K562 (cell line): ENCODE data around the gene THSD8. TPM values are rescaled to one million over a fixed set of nuclear protein-coding genes. Genes with fewer than 3 reads are reported as not detected.

Experiments used
- BRD9 ChIP-seq: fragments of 450-650 bp; IDR thresholded peaks from 2 replicates; pipeline ENCODE4 v1.6.1; 2018; ENCODE audit warnings: low read depth; ENCODE audit not compliant: partially characterized antibody
- GTF2F1 ChIP-seq: IDR thresholded peaks from 2 replicates; pipeline ENCODE4 v1.6.1; 2011; ENCODE audit warnings: low read depth, low read length, improper control_type of control experiment
- HMG20A ChIP-seq: fragments of 450-650 bp; formaldehyde crosslinking; conservative IDR thresholded peaks from 2 replicates; pipeline ENCODE4 v1.4.0; 2020; ENCODE audit warnings: mild to moderate bottlenecking, mixed read lengths
- JUND ChIP-seq, 2 experiments: IDR thresholded peaks; 2 replicates in 1 of 2; 3 replicates in 1 of 2; pipeline ENCODE4 v1.6.1; 2011; ENCODE audit warnings: borderline replicate concordance in 2 of 2, low read depth in 2 of 2, low read length in 2 of 2, improper control_type of control experiment in 1 of 2, missing biosample characterization in 1 of 2, missing genetic modification characterization in 1 of 2, missing genetic modification reagents in 1 of 2
- MTA3 ChIP-seq: fragments of 450-650 bp; formaldehyde crosslinking; IDR thresholded peaks from 2 replicates; pipeline ENCODE4 v1.6.1; 2017; ENCODE audit warnings: mild to moderate bottlenecking, borderline replicate concordance
- NR3C1 ChIP-seq: sonication (generic); formaldehyde crosslinking; IDR thresholded peaks from 2 replicates; pipeline ENCODE4 v1.8.1; 2022; ENCODE audit warnings: missing genetic modification reagents
- RBM14 ChIP-seq: fragments of 200-400 bp; formaldehyde crosslinking; IDR thresholded peaks from 2 replicates; pipeline ENCODE4 v1.6.1; 2018; ENCODE audit warnings: low read depth, mild to moderate bottlenecking, low read length, moderate library complexity, borderline replicate concordance; ENCODE audit not compliant: insufficient read depth
- RBM34 ChIP-seq: fragments of 200-400 bp; formaldehyde crosslinking; IDR thresholded peaks from 2 replicates; pipeline ENCODE4 v1.6.1; 2018; ENCODE audit warnings: low read length, borderline replicate concordance; ENCODE audit not compliant: insufficient read depth
- REST ChIP-seq, 2 experiments: fragments of 450-650 bp; formaldehyde crosslinking in 1 of 2; IDR thresholded peaks; 2 replicates each; pipeline versions ENCODE4 v1.4.0 to v1.6.1; 2014 to 2020; ENCODE audit warnings: mild to moderate bottlenecking in 2 of 2, borderline replicate concordance in 1 of 2, low read depth in 1 of 2
- RNF219 ChIP-seq: fragments of 250-450 bp; sonication (Bioruptor Pico); IDR thresholded peaks from 2 replicates; pipeline ENCODE4 v1.5.0; 2022; ENCODE audit warnings: mild to moderate bottlenecking
- SLC30A9 ChIP-seq: fragments of 250-450 bp; sonication (Bioruptor Pico); IDR thresholded peaks from 2 replicates; pipeline ENCODE4 v1.8.0; 2022; ENCODE audit warnings: mild to moderate bottlenecking, moderate library complexity
- SMARCA4 ChIP-seq: fragments of 450-650 bp; IDR thresholded peaks from 2 replicates; pipeline ENCODE4 v1.6.1; 2016
- TCF7L2 ChIP-seq: fragments of 150-350 bp; IDR thresholded peaks from 2 replicates; pipeline ENCODE4 v1.6.1; 2016; ENCODE audit warnings: low read depth, mild to moderate bottlenecking, low read length, moderate library complexity
- ZNF140 ChIP-seq: fragments of 250-450 bp; sonication (Bioruptor Pico); IDR thresholded peaks from 2 replicates; pipeline ENCODE4 v1.8.0; 2021; ENCODE audit warnings: moderate library complexity, mild to moderate bottlenecking, inconsistent platforms
- ZNF644 ChIP-seq: fragments of 200-800 bp; sonication (Bioruptor generic); IDR thresholded peaks from 2 replicates; pipeline ENCODE4 v1.6.1; 2016; ENCODE audit warnings: low read depth, missing genetic modification characterization, missing compliant biosample characterization
- ZNF766 ChIP-seq: fragments of 200-800 bp; sonication (Bioruptor generic); conservative IDR thresholded peaks from 2 replicates; pipeline ENCODE4 v1.6.1; 2016; ENCODE audit warnings: missing genetic modification characterization, missing compliant biosample characterization
- polyA plus RNA-seq, 8 experiments: library from polyadenylated mRNA; depleted of rRNA in 4 of 8; stranded (reverse) in 5 of 8; unstranded in 3 of 8; fragments of >200 nt; fragmentation: Nextera tagmentation in 2 of 8; fragmentation: Illumina TruSeq in 1 of 8; extraction: Ambion mirVana in 2 of 8; extraction: Trizol in 1 of 8; gene quantifications; 2 replicates each; pipeline versions ENCODE4 v1.2.1 to v1.2.3, GENCODE V29; 2011 to 2014; ENCODE audit warnings: inconsistent platforms in 1 of 8, missing spikeins in 1 of 8
- total RNA-seq, 7 experiments: library from RNA; depleted of rRNA in 6 of 7; stranded (reverse); fragments of >200 nt in 6 of 7; fragmentation: Illumina TruSeq in 2 of 7; extraction: Trizol in 2 of 7; gene quantifications; 2 replicates each; pipeline versions ENCODE4 v1.2.1 to v1.2.3, GENCODE V29; 2011 to 2021; ENCODE audit warnings: low replicate concordance in 1 of 7

The THSD8 gene
- total and polyA plus RNA-seq, 9 of the 15 experiments (the other 6 are each of a cell fraction or from before 2014, with no cell fraction given), result 8.4 to 42.4 (median 19.9) TPM; not detected in 2

GRCh38 chr19:12793290-12794195 is 8.3 kb upstream of the THSD8 start (continued):
- TF ChIP-seq SLC30A9 (CRISPR knock-in tag) (no peak), BRD9 (no peak), NR3C1 (CRISPR knock-in tag) (no peak), RBM14 (peak; percentile 29; the same call in 1 of the 2 replicates), JUND (IDR thresholded peaks at IDR 0.05; ENCODE audit: borderline replicate concordance, low read depth, low read length) (peak; percentile 64; the same call in 1 of the 2 replicates), JUND (tag; IDR thresholded peaks at IDR 0.05; ENCODE audit: borderline replicate concordance, low read depth, low read length) (peak; percentile 35; the same call in 1 of the 3 replicates), ZNF766 (CRISPR knock-in tag) (no peak), RBM34 (0 out of 2 replicates have a peak, but pooled peaks have one; percentile 63), SMARCA4 (no peak), GTF2F1 (no peak), TCF7L2 (no peak), HMG20A (no peak), ZNF644 (tag) (no peak), REST (IDR thresholded peaks at IDR 0.05; ENCODE audit: borderline replicate concordance) (peak; percentile 4; the same call in 1 of the 2 replicates), REST (CRISPR knock-in tag; IDR thresholded peaks at IDR 0.05; ENCODE audit: low read depth) (0 out of 2 replicates have a peak, but pooled peaks have one; percentile 51), ZNF140 (CRISPR knock-in tag) (no peak), MTA3 (peak; percentile 95), RNF219 (no peak)
